ENCODE measurements around the gene GNAQ.

Gene GNAQ

GRCh38 chr9:77707383-77708063 lies 324.1 kb downstream of the GNAQ start:
- TF ChIP-seq TCF12 (IDR thresholded peaks at IDR 0.05; ENCODE audit: low read depth), result peak; percentile 19; the same call in 1 of the 2 replicates
- TF ChIP-seq CEBPB (IDR thresholded peaks at IDR 0.05), result peak; percentile 82
- no peak for TF ChIP-seq EGR1 (IDR thresholded peaks at IDR 0.05)
- no peak for TF ChIP-seq TAF1 (IDR thresholded peaks at IDR 0.05; ENCODE audit: low read depth)
- no peak for TF ChIP-seq EP300 (IDR thresholded peaks at IDR 0.05; ENCODE audit: borderline replicate concordance)
- TF ChIP-seq RAD21 (IDR thresholded peaks at IDR 0.05; ENCODE audit: low read depth), result no peak
- no peak for TF ChIP-seq YY1 (IDR thresholded peaks at IDR 0.05; ENCODE audit: low read depth)
- peak; percentile 87 for TF ChIP-seq TEAD4 (IDR thresholded peaks at IDR 0.05)
- no peak for TF ChIP-seq USF1 (IDR thresholded peaks at IDR 0.05)
- no peak for TF ChIP-seq CREB1 (IDR thresholded peaks at IDR 0.05; ENCODE audit: low read depth)
- no peak for TF ChIP-seq FOXM1 (IDR thresholded peaks at IDR 0.05; ENCODE audit: borderline replicate concordance, low read depth)
- TF ChIP-seq REST (IDR thresholded peaks at IDR 0.05; ENCODE audit: low read depth), result no peak
- peak; percentile 34; the same call in 1 of the 2 replicates for TF ChIP-seq NFIC (IDR thresholded peaks at IDR 0.05)
- TF ChIP-seq ZBTB7A (IDR thresholded peaks at IDR 0.05; ENCODE audit: low read depth), result no peak
- TF ChIP-seq MAX (IDR thresholded peaks at IDR 0.05), result no peak

GRCh38 chr9:77705636-77706035 lies 326.0 kb downstream of the GNAQ start:
- TF ChIP-seq FOXM1 (IDR thresholded peaks at IDR 0.05; ENCODE audit: borderline replicate concordance, low read depth) (no peak), TEAD4 (IDR thresholded peaks at IDR 0.05) (no peak), USF1 (IDR thresholded peaks at IDR 0.05) (no peak), ZBTB7A (IDR thresholded peaks at IDR 0.05; ENCODE audit: low read depth) (no peak), REST (IDR thresholded peaks at IDR 0.05; ENCODE audit: low read depth) (no peak), NFIC (IDR thresholded peaks at IDR 0.05) (no peak), CEBPB (IDR thresholded peaks at IDR 0.05) (no peak), RAD21 (IDR thresholded peaks at IDR 0.05; ENCODE audit: low read depth) (no peak), EGR1 (IDR thresholded peaks at IDR 0.05) (no peak), TCF12 (IDR thresholded peaks at IDR 0.05; ENCODE audit: low read depth) (no peak), YY1 (IDR thresholded peaks at IDR 0.05; ENCODE audit: low read depth) (no peak), EP300 (IDR thresholded peaks at IDR 0.05; ENCODE audit: borderline replicate concordance) (no peak)

GRCh38 chr9:77697238-77697984 lies 334.2 kb downstream of the GNAQ start:
- no peak for TF ChIP-seq TEAD4 (IDR thresholded peaks at IDR 0.05)
- no peak for TF ChIP-seq TAF1 (IDR thresholded peaks at IDR 0.05; ENCODE audit: low read depth)
- no peak for TF ChIP-seq CREB1 (IDR thresholded peaks at IDR 0.05; ENCODE audit: low read depth)
- no peak for TF ChIP-seq CEBPB (IDR thresholded peaks at IDR 0.05)
- TF ChIP-seq USF1 (IDR thresholded peaks at IDR 0.05), result no peak
- no peak for TF ChIP-seq RAD21 (IDR thresholded peaks at IDR 0.05; ENCODE audit: low read depth)
- no peak for TF ChIP-seq FOXM1 (IDR thresholded peaks at IDR 0.05; ENCODE audit: borderline replicate concordance, low read depth)
- TF ChIP-seq YY1 (IDR thresholded peaks at IDR 0.05; ENCODE audit: low read depth), result no peak
- TF ChIP-seq EP300 (IDR thresholded peaks at IDR 0.05; ENCODE audit: borderline replicate concordance), result no peak
- no peak for TF ChIP-seq NFIC (IDR thresholded peaks at IDR 0.05)
- no peak for TF ChIP-seq EGR1 (IDR thresholded peaks at IDR 0.05)
- TF ChIP-seq TCF12 (IDR thresholded peaks at IDR 0.05; ENCODE audit: low read depth), result no peak
- TF ChIP-seq REST (IDR thresholded peaks at IDR 0.05; ENCODE audit: low read depth), result no peak

All from Ishikawa (cell line).